ENCODE measurements around the gene SHISA5.
A peak's percentile ranks its signal among the peaks of the same experiment; 100 is the strongest.

The SHISA5 gene

GRCh38 chr3:48429317-48429959 lies 74.5 kb downstream of the SHISA5 start:
- DNase-seq: peak; percentile 52

GRCh38 chr3:48428572-48429316 lies 75.2 kb downstream of the SHISA5 start:
- peak; percentile 35 for DNase-seq

GRCh38 chr3:48428088-48428571 lies 75.8 kb downstream of the SHISA5 start:
- DNase-seq: no peak

DNA sequence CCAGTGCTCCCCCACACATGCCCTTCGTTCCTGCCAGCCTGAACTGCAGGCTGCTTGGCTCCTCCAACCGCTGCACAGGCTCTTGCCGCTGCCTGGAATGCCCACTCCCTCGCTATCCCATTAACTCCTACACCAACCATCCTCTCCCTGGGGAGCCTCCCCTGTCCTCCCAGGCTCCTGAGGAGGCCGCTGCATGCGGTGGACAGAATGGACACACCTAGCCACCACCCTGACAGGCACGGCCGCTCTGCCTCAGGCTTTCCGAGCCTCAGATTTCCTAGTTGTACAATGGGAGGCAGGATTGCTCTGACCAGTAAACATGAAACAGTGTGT lies 76.4 kb downstream of the SHISA5 start:
- DNase-seq: no peak

- peak; percentile 10 for DNase-seq
These were observed 76.9 kb downstream of the SHISA5 start for GRCh38 chr3:48426944-48427629.

DNA sequence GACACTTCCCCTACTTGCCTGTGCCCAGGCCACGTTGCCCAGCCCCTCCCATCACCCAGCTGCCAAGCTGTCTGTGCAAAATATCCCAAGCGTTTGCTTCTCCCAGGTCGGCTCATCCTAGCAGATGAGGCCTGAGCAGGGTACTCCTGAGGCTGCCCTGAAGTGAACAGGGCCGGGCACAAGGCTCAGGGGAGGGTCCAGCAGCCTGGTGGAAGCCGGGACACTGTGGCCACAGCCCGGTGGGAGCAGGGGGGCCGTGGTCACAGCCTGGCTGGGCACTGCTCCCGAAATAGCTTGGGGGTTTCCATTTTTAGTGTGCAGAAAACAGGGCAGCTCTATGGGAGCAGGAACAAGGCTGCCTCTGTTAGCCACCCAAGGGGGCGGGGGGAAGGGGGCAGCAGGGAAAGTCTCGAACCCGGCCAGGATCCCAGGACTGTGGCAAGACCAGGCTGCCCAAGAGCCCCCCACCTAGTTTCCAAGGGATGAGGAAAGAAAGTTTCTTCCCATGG lies 77.5 kb downstream of the SHISA5 start:
- no peak for DNase-seq

DNA sequence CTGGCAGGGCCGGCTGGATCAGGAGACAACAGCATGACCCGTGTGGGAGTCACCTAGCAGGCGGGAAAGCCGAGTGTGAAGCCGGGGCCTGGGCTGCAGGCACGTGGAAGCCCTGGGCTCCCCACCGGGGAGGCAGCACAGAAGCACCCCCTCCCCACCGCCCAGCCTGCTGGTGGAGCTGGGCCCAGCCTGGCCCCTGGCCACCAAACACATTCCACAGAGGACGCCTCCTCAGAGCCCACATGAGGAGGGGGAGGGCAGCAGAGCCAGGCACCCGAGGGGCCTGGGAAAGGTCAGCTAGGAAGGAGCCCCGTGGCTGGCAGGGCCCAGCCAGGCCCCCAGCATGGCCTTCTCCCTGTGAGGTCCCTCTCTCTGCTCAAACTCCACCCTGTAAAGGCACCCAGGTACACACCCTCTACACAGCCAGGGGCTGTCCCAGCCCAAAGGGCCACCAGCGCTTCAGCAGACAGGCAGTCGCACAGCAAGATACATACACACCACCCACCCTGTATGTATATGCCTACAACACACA lies 78.6 kb downstream of the SHISA5 start:
- DNase-seq: peak; percentile 17

GRCh38 chr3:48423883-48424695 lies 79.9 kb downstream of the SHISA5 start:
- DNase-seq: no peak

DNA sequence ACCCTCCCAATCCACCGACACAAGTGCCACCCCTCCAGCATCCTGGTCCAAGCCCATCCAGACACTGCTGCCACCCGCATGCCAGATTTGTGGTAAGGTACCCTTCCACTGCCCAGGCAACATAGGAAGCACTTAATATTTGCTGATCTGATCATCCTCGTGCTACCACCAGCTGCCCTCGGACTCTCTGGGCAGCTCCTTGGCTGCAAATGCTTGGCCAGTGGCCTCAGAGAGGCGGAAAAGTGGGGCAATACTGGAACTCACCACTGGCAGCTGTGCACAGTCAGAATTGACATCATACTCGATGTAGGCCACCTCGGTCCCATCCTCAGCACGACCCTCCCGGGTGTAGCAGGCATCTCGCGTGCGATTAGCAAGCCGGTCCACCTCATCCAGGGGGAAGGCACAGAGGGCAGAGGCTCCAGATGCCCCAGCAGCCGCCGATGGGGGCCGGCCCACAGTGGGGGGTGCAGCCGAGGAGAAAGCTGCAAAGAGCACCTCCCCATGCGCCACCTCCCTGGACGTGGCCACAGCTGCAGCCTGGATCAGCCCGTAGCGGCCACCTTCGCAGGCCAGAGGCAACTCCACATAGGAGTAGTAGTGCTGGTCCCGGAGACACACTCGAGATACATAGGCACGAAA lies 80.6 kb downstream of the SHISA5 start:
- no peak for DNase-seq

GRCh38 chr3:48422681-48423080 lies 81.3 kb downstream of the SHISA5 start:
- DNase-seq: no peak

GRCh38 chr3:48422272-48422671 lies 81.7 kb downstream of the SHISA5 start:
- no peak for DNase-seq

DNA sequence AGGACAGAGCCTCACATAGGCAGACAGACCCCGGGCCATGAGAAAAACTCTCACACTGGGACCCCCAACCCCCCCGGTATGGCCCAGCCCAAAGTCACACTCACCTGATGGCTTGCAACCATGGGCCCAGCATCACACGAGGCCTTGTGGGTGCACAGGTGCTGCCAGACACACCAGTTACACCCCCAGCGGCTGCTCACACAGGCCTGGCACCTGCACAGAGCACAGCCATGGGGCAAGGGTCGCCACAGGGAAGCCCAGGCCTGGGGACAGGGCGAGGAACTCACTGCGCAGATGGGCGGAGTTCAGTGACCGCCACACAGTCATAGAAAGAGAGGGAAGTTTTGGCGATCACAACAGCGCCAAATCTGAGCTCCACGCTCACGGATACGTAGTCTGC lies 83.4 kb downstream of the SHISA5 start:
- no peak for DNase-seq

- DNase-seq: no peak
These were observed 84.4 kb downstream of the SHISA5 start for GRCh38 chr3:48419597-48419996.

DNA sequence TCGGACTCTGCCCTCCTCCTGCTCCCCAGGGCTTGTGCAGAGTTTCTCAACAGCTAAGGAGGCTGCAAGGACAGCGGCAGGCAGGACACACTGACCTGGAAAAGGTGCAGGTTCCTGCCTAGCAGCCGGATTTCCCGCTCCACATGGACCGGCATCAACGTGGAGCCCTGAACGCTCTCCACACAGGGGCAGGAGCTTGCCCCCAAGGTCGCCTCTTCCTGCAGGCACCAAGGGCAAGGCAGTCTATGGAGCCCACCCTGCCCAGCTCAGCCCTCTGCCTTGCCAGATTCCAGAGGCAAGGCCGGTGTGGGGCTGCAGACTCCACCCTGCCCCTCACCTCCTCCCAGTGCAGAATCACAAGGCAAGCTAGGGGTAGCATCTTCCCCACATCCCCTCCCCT lies 84.8 kb downstream of the SHISA5 start:
- DNase-seq: no peak

DNA sequence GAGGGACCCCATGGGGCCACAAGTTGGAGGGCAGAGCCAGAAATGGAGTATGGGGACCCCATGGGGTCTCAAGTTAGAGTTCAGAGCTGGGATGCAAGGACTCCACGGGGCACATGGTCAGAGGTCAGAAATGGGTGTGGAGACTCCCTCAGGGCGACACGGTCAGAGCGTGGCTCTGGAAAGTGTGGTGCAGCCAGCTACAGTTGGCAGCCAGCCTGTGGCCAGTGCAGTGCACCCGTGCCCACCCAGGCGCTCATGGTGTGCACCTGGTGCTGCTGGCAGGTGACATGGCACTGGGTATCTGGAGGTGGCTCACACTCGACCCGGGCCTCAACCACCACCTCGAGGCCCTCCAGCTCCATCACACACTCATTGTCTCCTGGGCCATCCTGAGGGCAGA lies 85.3 kb downstream of the SHISA5 start:
- DNase-seq: no peak

- no peak for DNase-seq
These were observed 85.8 kb downstream of the SHISA5 start for GRCh38 chr3:48418140-48418539.
